ENCODE data around the gene PHAX.
"Not testable (repeated sequence)": the region's sequence is repeated elsewhere in the genome, so short reads cannot be mapped to it uniquely, and the experiment has no call there.

Gene PHAX

DNA sequence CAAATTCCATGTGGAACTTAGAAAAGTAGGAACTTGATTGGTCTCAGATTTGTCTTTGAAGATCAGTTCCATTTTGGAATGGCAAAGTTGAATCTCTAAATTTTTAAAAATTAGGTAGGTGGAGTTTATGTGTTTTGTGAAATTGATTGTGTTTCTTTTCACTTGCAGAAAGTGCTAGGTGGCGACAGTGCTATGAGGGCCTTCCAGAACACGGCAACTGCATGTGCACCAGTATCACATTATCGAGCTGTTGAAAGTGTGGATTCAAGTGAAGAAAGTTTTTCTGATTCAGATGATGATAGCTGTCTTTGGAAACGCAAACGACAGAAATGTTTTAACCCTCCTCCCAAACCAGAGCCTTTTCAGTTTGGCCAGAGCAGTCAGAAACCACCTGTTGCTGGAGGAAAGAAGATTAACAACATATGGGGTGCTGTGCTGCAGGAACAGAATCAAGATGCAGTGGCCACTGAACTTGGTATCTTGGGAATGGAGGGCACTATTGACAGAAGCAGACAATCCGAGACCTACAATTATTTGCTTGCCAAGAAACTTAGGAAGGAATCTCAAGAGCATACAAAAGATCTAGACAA is 2.8 kb downstream of the PHAX start:
- no peak for DNase-seq (ENCODE audit: low read depth in 3 of 3)

DNA sequence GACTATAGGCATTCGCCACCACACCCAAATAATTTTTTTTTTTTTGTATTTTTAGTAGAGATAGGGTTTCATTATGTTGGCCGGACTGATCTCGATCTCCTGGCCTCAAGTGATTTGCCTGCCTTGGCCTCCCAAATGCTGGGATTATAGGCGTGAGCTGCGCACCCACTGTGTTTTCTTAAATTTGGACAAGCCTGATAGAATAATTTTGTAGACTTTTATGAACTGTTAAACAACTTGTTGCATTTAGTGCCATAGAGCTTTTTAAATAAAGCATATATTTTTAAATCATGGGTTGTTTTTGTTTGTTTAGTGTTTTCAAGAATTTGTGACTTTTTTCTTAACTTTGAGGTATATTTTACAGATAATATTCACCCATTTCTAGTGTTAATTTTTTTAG is 4.8 kb downstream of the PHAX start:
- no peak for DNase-seq (ENCODE audit: low read depth in 3 of 3)

DNA sequence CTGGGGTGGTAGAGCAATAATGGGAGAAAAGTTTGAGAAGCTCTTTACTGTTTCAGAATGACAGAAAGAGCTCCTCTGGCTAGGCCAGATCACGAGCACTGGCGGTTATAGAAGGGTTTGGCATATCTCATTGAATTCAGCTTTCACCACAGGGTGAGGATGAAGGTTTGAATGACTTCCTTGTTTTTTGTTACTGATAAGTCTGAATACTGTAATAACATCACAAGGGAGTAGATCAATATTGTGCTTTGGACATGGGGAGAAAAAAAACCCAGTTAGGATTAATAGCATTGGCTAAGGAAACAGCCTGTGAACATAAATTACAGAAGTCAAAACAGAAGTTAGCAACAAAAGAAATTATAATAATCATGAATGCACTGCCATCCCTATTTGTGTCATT is 9.4 kb downstream of the PHAX start:
- no peak for DNase-seq (ENCODE audit: low read depth in 3 of 3)

DNA sequence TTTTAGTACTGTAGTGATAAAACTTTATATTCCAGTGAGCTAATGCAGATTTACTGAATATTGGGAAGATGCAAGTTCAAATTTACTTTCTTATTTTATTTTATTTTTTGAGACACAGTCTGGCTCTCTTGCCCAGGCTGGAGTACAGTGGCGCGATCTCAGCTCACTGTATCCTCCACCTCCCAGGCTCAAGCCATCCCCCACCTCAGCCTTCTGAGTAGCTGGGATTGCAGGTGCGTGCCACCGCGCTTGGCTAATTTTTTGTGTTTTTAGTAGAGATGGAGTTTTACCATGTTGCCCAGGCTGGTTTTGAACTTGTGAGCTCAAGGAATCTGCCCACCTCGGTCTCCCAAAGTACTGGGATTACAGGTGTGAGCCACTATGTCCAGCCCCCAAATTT is 9.9 kb downstream of the PHAX start:
- DNase-seq (ENCODE audit: low read depth in 3 of 3): no peak

- no peak for DNase-seq (ENCODE audit: low read depth in 3 of 3)
Observed at GRCh38 chr5:126613941-126614592, 13.3 kb downstream of the PHAX start.

- no peak for DNase-seq (ENCODE audit: low read depth in 3 of 3)
Observed at GRCh38 chr5:126615286-126615685, 14.5 kb downstream of the PHAX start.

DNA sequence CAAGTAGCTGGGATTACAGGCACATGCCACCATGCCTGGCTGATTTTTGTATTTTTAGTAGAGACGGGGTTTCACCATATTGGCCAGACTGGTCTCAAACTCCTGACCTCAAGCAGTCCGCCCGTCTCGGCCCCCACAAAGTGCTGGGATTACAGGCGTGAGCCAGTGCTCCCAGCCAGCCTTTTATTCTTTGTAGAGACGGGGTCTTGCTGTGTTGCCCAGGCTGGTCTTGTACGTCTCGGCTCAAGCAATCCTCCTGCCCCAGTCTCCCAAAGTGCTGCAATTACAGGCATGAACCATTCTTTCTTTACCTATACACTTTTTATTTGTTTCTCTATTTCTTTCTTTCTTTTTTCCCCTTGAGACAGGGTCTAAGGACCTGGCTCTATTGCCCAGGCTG is 16.9 kb downstream of the PHAX start:
- not testable (repeated sequence) for DNase-seq (ENCODE audit: low read depth in 3 of 3)

DNA sequence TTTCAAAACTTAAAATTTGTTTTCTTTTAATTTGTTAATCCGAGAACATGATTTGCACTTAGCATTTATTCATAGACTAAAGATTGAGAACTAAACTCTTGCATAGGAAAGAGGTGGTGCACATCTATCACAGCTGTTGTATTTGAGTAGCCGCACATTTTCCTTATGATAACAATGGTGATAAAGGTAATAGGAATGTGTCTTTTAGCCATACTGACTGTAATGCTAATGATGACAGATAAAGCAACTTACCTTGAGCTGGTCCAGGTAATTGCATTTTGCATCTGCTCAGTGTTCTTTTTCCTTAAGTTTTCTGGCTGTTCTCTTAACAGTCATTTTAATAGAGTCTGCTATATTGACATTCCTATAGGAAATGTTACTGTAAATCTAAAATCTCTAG is 19.0 kb downstream of the PHAX start:
- no peak for DNase-seq (ENCODE audit: low read depth in 3 of 3)

DNA sequence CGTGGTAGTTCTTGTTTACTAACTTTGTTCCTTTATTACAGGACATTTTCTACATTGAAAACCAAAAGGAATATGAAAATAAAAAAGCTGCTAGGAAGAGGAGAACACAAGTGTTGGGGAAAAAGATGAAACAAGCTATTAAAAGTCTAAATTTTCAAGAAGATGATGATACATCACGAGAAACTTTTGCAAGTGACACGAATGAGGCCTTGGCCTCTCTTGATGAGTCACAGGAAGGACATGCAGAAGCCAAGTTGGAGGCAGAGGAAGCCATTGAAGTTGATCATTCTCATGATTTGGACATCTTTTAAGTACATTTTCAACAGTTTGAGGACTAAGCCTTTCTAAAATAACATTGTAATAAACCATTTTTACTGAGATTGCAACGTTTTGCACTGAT is 23.8 kb downstream of the PHAX start:
- DNase-seq (ENCODE audit: low read depth in 3 of 3): no peak

DNA sequence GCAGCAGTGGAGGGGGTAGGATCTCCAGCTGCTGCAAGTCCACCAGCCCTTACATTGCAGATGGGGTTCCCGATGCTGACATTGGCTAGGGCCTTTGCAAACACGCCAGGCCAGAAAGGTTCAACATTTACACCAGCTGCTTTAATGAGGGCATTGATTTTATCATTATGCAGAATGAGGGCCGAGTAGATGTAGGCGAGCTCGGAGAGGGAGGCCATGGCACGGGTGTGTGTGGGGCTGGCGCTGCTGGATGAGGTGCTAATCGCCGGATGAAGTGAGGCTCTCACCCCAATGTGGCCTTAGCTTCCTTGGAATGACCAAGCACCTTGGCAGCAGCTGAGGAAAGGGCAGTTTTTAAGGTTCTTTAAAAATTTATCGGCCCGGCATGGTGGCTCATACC is 27.4 kb downstream of the PHAX start:
- DNase-seq (ENCODE audit: low read depth in 3 of 3): no peak

DNA sequence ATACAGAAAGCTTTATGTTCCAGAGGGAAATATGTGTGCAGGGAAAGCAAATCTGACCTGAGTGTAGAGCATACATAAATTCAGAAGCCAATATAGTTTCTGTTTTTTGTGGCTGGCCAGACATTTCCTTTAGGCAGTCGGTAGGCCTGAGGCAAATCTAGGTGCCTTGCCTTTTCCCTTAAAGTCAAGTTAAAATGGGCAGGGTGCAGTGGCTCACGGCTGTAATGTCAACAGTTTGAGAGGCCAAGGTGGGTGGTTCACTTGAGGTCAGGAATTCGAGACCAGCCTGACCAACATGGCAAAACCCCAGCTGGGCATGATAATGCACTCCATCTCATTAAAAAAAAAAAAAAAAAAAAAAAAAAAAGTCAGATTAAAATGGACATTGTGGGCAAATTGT is 31.2 kb downstream of the PHAX start:
- no peak for DNase-seq (ENCODE audit: low read depth in 3 of 3)

DNA sequence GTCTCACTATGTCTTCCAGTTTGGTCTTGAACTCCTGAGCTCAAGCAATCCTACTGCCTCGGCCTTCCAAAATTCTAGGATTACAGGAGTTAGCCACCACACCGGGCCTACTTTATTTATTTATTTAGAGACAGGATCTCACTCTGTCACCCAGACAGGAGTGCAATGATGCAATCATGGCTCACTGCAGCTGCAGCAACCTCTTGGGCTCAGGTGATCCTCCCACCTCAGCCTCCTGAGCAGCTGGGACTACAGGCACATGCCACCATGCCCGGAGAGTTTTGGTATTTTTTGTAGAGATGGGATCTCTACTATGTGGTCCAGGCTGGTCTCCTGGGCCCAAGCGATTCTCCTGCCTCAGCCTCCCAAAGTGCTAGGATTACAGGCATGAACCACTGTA is 32.8 kb downstream of the PHAX start:
- no peak for DNase-seq (ENCODE audit: low read depth in 3 of 3)

GRCh38 chr5:126635585-126635984 is 34.8 kb downstream of the PHAX start:
- DNase-seq (ENCODE audit: low read depth in 3 of 3): no peak

DNA sequence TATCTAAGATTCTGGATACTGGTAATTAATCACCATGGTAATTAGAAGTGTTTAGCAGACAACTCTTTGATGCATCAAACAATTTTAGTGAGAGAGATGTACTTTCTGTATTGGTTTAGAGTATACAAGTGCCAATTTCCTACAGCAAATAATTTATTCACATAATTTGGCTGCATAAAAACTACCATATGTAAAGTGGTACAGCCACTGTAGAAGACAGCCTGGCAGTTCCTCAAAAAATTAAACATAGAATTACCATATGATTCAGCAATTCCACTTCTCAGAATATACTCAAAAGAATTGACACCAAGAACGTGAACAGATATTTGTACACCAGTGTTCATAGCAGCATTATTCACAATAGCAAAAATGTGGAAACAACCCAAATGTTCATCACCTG is 36.2 kb downstream of the PHAX start:
- no peak for DNase-seq (ENCODE audit: low read depth in 3 of 3)

- no peak for DNase-seq (ENCODE audit: low read depth in 3 of 3)
Observed at GRCh38 chr5:126640866-126641265, 40.1 kb downstream of the PHAX start.

- no peak for DNase-seq (ENCODE audit: low read depth in 3 of 3)
Observed at GRCh38 chr5:126641387-126641786, 40.6 kb downstream of the PHAX start.

DNA sequence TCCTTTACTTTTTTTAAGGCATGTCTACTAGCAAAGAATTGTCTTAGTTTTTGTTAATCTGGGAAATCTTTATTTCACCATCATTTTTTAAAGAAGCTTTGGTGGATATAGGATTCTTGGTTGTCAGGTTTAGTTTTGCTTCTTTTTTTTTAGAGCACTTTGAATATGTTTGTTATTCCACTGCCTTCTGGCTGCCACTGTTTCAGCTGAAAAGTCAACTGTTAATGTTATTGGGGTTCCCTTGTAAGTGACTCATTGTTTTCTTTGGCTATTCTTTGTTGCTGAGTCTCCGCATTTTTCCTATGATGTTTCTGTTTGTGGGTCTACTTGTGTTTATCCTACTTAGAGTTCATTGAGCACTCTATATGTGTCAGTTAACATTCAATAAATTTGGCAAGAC is 44.4 kb downstream of the PHAX start:
- no peak for DNase-seq (ENCODE audit: low read depth in 3 of 3)

- no peak for DNase-seq (ENCODE audit: low read depth in 3 of 3)
Observed at GRCh38 chr5:126647071-126647470, 46.3 kb downstream of the PHAX start.

DNA sequence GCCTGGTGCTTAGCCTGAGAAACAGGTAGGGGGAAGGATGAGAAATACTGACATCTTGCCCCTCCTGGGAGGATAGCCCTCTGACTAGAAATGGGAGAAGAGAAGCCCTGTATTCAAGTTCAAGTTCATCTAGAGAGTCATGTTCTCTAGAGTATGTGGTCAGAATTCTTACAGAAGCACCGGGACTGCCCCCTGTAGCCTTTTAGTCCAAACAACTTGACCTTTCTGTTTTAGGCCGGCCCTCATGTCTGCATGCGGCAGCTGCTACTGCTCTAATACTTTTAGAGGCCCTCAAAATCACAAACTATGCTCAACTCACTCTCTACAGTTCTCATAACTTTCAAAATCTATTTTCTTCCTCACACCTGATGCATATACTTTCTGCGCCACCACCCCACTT is 47.7 kb downstream of the PHAX start:
- no peak for DNase-seq (ENCODE audit: low read depth in 3 of 3)

DNA sequence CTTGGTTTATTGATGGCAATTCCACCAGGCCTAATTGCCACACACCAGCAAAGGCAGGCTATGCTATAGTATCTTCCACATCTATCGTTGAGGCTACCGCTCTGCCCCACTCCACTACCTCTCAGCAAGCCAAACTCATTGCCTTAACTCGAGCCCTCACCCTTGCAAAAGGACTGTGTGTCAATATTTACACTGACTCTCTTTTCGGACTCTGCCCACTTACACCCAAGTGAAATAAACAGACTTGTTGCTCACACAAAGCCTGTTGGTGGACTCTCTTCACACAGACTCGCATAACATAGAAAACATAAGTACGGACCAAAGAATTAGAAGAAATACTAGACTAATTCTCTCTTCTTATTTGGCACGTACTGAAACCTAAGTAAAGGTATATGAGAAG is 48.3 kb downstream of the PHAX start:
- DNase-seq (ENCODE audit: low read depth in 3 of 3): not testable (repeated sequence)

GRCh38 chr5:126649709-126650108 is 49.0 kb downstream of the PHAX start:
- not testable (repeated sequence) for DNase-seq (ENCODE audit: low read depth in 3 of 3)

GRCh38 chr5:126650463-126650862 is 49.7 kb downstream of the PHAX start:
- no peak for DNase-seq (ENCODE audit: low read depth in 3 of 3)

DNA sequence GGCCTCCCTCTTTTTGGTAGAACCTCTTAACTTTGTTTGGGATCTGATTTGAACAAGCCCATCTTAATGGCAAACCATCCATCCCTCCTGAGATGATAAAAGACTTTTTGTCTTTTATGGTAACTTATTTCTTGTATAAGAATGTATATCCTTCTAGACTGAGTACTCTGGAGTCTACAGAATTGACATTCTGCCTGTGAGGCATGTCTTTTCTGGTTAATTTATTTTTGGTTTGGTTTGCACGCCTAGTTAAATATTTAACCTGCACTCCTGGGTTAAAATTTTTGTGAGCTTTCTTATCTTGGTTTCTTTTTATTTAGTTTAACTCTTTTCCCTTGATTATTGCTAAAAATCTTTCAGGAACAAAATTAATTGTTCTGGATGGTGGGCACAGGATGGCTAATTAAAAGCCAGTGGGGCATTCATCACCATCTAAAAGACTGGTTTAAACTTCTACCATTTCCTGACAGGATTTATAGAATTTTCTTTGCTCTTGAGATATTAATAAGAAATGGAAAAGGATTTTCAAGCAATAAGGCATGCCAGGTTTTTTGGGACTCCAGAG is 50.3 kb downstream of the PHAX start:
- no peak for DNase-seq (ENCODE audit: low read depth in 3 of 3)

All from stimulated activated CD4-positive, alpha-beta T cell treated with anti-CD3 and anti-CD28 coated beads, TNF-alpha, amount 100 ng/mL, for 24 hours (primary cell).